NAMALWA (cell line): ENCODE measurements around the gene MINDY4.

Experiments used
- DNase-seq: peaks from one replicate; pipeline ENCODE4 v3.0.0-alpha.2; 2015; ENCODE audit warnings: low spot score

Gene MINDY4

DNA sequence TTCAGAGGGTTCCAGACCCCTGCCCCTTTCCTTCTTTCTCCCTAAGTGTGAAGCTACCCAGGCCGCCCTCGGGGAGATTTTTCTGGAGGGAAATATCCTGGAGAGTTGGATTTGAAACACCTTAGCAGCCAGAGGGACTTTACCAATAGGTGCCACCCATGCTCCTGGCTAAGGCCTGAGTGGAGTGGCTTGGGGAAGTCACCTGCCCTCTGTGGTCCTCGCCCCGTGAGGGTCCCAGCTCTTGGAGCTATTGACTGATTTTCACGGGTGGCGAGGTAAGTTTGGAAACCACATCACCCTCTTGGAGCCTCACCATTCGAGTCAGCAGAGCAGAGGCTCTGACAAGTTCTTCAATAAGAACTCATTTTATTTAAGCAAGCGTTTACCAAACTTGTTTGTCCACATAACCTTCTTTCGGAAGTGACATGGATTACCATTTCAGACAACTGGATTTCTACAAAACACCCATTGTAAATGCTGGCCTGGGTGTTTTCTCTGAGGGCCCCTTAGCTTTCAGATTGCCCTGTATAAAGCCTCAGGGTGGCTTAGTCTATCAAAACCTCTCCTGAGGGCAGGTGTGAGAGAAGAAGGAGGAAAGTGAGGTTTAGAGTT is 160.8 kb downstream of the MINDY4 start:
- DNase-seq: no peak

DNA sequence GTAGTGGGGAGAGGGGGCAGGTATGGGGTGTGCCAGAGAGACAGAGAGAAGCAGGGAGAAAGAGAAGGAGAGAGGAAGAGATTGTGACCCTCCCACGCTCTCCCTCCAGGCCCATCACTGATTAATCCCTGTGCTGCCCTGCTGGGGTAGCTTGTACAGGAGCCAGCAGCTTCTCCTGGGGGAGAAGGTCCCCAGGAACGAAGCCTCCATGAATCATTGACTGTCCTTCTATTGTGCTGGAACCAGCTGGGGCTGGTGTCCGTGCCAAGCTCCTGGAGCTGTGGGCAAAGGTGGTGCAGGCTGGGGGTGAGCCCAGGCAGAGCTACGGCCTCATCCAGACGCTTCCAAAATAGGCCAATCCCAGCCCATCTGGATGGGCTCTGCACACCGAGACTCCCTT is 161.3 kb downstream of the MINDY4 start:
- DNase-seq: no peak

DNA sequence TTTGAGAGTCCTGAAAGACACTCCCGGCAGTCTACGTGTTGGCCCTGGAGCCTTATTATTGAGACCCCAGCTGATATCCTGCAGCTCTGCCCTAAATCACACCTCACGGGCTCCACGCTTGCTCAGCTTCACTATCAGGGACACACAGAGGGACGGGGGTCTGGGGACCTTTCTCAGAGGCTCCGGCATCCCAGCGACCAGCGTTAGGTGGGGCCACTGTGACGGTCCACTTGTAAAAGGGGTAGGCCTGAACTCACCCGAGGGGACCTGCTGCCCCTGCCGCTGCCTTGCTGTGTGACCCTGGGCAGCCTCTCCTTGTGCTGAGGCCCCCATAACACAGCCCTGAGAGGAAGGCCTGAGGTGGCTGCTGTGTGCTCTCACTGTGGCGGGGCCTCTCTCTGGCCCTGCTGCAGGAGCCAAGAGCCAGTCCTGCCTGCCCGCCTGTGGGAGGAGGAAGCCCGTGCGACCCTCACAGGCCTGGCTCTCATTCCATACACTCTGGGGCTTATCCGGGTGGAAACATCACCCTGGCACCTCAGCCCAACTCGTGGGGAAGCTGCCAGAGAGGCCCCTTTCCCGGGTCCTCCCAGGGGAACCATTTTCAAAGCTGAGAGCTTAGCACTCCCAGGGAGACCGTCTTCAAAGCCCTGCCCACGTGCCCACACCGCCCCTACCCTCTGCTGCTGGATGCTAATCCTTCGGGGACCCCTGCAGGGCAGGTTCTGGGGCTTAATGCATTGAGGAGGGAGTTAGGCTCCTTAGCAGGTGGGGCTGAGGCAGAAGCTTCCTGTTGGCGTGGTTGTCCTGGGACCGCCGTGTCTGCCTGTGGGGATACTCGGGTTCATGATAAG is 162.1 kb downstream of the MINDY4 start:
- DNase-seq: no peak

DNA sequence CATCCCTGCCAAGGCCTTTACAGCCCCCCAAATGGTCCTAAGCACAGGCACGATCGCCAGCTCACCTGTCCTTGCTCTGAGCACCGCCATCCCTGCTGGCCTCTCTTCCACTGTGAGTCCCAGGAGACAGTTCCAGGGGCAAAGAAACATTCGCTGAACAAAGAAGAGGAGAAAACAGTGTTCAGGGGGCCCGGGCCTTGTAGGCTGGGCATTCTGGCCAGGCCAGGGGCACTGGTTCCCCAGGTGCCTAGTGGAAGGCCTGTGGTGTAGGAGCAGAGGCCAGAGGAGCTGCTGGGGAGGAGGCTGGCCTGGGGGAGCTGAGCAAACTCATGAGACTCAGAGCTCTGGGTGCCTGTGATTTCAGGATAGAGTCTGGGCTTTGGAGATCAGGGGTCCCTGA is 163.0 kb downstream of the MINDY4 start:
- DNase-seq: no peak

DNA sequence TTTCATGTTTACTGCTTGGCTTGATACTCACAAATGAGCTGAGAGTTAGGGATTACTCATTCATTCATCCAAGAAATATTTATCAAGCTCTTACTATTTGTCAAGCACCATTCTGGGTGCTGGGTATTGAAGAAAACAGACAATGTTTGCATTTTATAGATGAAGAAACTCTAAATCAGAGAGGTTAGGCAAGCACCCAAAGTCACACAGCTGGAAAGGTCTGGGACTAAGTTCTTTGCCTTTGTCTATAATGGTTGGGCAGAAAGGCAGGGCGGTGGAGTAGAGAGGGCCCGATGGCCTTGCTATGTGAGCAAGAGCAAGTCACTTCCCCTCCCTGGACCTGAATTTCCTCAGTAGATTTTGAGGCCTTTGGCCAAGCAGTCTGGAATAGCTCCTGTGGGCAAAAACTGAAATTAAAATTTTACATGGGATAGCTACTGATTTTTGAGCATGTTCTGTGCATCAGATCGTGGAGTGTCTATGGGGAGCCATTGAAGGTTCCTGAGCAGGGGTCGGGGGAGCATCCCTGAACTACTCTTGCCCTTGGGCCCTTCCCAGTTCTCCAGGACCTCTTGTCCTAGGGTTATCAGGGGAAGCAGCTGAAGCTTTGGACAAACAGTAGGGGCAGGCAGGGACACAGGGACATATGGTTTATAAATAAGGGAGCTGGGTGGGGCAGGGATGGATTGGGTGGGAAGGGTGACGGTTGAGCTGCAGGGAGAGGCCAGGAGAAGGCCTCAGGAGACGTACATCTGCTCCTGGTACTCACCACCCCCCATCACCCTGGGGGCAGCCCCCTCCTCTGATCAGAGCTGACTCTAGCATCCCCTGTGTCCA is 163.7 kb downstream of the MINDY4 start:
- DNase-seq: no peak

DNA sequence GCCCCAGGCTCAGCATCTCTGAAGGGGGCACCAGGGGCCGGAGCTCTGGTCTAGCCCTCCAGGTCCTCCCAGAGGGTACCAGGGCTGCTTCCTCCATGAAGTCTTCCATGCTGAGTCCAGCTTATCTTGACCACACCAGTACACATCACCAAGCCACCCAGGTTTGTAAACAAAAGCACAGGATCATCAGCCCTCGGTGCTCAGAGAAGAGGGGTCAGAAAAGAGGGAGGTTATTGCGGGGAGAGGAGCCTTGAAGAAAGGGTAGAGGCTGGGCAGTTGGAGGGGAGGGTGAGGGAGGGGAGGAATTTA is 164.3 kb downstream of the MINDY4 start:
- no peak for DNase-seq

DNA sequence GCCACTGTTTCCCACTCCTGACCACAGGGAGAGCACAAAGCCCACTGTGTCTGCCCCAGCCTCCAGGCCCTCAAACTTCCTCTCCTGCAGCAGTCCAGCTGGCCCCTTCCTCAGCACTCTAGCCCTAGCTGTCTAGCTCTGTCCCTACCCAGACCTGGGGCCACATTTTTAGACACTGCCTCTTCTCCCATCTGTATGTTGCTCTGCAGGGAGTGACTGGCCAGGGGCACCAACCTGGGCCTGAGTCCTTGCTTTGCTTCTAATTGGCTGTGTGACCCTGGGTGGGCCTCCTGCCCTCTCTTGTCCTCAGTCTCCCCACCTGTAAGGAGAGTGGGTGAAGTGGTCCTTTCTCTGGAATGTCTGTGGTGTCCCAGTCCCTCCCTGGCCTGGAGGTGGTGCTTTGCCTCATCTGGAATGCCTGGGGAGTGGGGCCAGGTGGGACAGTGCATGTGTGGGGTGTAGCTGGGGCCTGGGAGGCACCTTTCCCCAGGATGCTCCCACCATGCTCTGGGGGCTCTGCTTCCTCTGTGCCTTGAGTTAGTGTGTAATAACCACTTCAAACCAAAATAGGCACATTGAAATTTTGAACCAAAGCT is 165.5 kb downstream of the MINDY4 start:
- no peak for DNase-seq

DNA sequence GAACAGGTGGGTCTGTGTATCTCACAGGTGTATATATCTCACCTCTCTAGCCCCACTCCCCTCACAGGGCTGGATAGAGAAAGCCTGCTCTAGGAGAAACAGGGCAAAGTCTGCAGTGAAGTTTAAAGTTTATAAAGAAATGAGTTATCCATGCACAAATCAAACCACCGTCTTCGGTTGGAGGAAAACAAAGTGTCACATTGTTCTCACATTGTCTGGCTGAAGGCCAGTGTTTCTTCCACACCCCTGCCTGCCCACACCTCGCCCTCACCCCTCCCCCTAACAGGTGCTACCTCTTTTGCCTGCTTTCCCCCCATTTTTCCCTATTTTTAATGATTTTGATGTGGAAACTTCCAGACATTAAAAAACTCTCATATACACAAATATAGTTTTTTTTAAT is 166.2 kb downstream of the MINDY4 start:
- no peak for DNase-seq

DNA sequence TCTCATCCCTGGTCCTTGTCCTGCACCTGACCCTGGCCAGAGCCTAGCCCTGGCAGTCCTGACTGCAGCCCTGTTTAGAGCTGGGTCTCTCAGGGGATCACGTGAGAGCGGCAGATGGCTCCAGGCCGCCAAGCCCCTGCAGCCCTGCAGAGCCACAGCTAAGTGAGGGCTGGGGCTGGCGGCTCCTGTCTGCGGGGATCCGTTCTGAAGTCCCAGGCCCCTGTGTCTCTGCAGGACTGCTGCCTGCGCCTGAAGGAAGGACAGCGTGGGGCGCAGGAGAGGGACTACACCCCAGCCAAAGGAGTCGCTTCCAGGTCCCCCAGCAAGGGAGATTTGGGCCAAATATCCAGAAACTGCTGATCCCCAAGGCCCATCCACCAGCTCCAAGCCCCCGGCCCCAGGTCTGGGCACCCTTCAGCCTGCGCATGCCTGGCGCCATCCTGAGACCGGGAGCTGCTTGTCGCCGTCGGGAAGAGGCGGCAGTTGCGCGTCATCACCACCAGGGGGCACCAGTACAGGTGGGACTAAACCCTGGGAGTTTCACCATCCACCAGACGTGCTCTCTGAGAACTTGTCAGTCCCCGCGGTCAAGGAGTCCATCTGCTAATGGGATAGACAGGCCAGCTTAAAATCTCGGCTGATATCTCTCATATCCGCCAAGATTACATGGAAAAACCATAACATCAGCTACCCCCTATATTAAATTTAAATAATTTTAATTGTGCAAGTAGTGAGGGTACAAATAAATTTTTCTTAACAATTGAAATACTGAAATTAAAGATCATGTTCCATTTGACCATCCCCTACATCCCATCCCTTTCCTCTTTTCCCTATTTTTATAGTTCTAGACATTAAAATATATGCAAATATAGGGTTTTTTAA is 167.5 kb downstream of the MINDY4 start:
- peak; percentile 80 for DNase-seq

DNA sequence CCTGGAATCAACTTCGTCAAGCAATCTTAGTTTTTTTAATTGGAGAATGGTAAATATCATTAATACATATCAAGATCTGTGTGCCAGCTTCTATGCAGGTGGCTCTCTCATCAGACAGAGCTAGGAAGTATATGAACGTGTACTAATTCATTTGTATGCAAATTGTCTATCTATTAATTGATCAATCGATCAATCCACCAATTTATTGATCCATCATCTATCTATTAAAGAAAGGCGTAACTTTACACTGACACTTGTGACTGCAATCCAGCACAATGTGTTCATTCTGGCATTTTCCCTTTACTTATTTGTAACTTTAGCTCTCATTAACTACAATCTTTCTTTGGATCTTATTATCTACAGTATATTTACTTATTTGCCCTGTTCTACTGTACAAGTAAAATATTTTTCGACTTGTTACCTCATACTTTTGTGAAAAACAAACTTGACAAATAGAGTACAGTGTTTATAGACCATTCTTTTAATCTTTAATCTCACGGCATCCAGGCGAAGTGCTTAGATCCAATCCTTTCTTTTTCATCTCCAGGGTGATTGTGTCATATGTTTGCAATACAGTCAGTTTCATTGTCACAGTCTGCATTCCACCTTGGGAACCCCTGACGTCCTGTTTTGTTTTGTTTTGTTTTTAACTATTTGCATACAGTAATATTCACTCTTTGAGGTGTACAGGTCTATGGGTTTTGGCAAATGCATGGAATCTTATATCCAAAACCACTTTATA is 170.5 kb downstream of the MINDY4 start:
- no peak for DNase-seq
